Breast epithelium (tissue), 4 donors: ENCODE results near the gene DGKI. TPM values are rescaled to one million over a fixed set of nuclear protein-coding genes. Genes with fewer than 3 reads are reported as not detected.

Experiments used
- DNase-seq, 2 donors: peaks; one replicate each; pipeline ENCODE4 v3.0.0-alpha.2; 2019; ENCODE audit warnings: low spot score in 2 of 2
- H3K27ac ChIP-seq, 2 donors: fragments of 200-600 bp; sonication (generic) in 1 of 2; one replicate each; pipeline ENCODE4 v1.5.1; 2016 to 2019; ENCODE audit warnings: mild to moderate bottlenecking in 1 of 2
- H3K27me3 ChIP-seq, 2 donors: fragments of 200-600 bp; sonication (generic) in 1 of 2; one replicate each; pipeline versions ENCODE4 v1.5.1 to v1.6.0; 2017 to 2019; ENCODE audit warnings: control low read depth in 1 of 2, mild to moderate bottlenecking in 1 of 2
- H3K36me3 ChIP-seq: fragments of 200-600 bp; one replicate; pipeline ENCODE4 v1.5.1; 2019
- H3K4me1 ChIP-seq, 2 donors: fragments of 200-600 bp; sonication (generic); one replicate each; pipeline ENCODE4 v1.5.1; 2016 to 2019; ENCODE audit warnings: control low read depth in 1 of 2
- H3K4me3 ChIP-seq, 3 donors: fragments of 200-600 bp; sonication (generic); 1 replicate in 2 of 3; 2 replicates in 1 of 3; pipeline ENCODE4 v1.5.1; 2016 to 2019; ENCODE audit warnings: mild to moderate bottlenecking in 3 of 3, moderate library complexity in 2 of 3
- H3K9me3 ChIP-seq, 2 donors: fragments of 200-600 bp; sonication (generic) in 1 of 2; one replicate each; pipeline ENCODE4 v1.5.1; 2016 to 2019; ENCODE audit warnings: control low read depth in 1 of 2
- CTCF ChIP-seq, 3 donors: fragments of 450-650 bp; IDR thresholded peaks; one replicate each; pipeline ENCODE4 v1.5.1; 2016 to 2017; ENCODE audit warnings: antibody characterized with exemption in 3 of 3, mild to moderate bottlenecking in 3 of 3, moderate library complexity in 3 of 3
- POLR2A ChIP-seq: fragments of 450-650 bp; IDR thresholded peaks from one replicate; pipeline ENCODE4 v1.6.1; 2016; ENCODE audit warnings: antibody characterized with exemption, mild to moderate bottlenecking, moderate library complexity
- POLR2AphosphoS5 ChIP-seq, 3 donors: sonication (generic); formaldehyde crosslinking; IDR thresholded peaks; one replicate each; pipeline ENCODE4 v1.6.1; 2017; ENCODE audit warnings: antibody characterized with exemption in 3 of 3
- intact Hi-C: fragments of 100-400 bp; cut with DNase I; formaldehyde crosslinking; loops from one replicate; pipeline ENCODE4 v1.15.1; 2023; ENCODE audit warnings: low total_unique reads
- total RNA-seq, 3 donors: library from RNA; depleted of rRNA; stranded (reverse); fragments of >200 nt; gene quantifications; one replicate each; pipeline ENCODE4 v1.1.0, GENCODE V29; 2016

The DGKI gene
- total RNA-seq, 3 donors from 2014 or later = 2.7 to 4.1 (median 2.9) TPM

DNA sequence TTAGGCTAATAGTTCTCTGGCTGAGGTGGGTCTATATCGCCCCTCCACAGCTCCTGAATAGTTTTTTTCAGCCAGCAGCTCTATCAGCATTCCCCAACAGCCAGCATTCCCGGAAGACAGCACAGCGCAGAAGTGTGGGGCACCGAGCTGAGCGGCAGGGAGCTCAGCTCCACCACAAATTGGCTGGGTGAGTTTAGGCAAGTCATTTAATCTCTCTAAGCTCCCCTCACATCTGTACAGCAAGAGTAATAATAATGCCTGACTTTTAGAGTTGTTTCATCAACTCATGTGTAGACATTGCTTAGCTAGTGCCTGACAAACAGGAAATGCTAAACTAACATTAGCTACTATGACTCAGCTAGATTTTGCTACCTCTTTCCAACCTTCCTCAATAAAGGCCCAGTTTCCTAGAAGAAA is 255.3 kb downstream of the DGKI start:
- Histone ChIP-seq H3K9me3 (no peaks in the 10 kb centered on the region), H3K27me3 (no peaks in the 10 kb centered on the region), H3K36me3 (no peaks in the 10 kb centered on the region), H3K27ac (peak overlapping the region in 1 of 2 donors; percentile 17), H3K4me3 (no peak overlapping the region), H3K4me1 (no peaks in the 10 kb centered on the region)
- no peak for DNase-seq
- intact Hi-C loops = no loop called here
- TF ChIP-seq CTCF (IDR thresholded peaks at IDR 0.05) (no peak), POLR2A (no peak), POLR2AphosphoS5 (IDR thresholded peaks at IDR 0.05) (no peak)

DNA sequence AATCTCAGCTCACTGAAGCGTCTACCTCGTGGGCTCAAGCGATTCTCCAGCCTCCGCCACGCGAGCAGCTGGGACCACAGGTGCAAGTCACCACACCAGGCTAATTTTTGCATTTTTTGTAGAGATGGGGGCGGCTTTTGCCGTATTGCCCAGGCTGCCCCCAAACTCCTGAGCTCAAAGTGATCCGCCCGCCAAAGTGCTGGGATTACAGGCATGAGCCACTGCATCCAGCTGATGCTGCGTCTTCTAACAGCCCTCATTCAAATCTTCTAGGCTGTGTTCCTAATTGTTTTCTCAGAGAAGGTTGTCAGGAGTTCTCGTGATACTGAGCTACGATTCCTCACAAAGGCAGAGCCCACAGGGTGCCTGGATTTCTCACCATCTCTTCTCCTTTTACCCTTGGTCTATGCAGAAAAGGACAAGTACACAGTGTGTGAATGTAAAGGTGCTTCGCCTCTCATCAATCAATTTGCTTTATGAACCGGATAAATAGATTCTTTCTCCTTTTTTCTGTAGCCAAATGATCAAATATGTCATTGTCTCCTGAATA is 255.9 kb downstream of the DGKI start:
- TF ChIP-seq POLR2A = no peak
- no peak for TF ChIP-seq CTCF (IDR thresholded peaks at IDR 0.05)
- TF ChIP-seq POLR2AphosphoS5 (IDR thresholded peaks at IDR 0.05) = no peak
- H3K9me3 ChIP-seq = no peaks in the 10 kb centered on the region
- intact Hi-C loops = no loop called here
- H3K4me1 ChIP-seq = no peaks in the 10 kb centered on the region
- no peak overlapping the region for H3K4me3 ChIP-seq
- H3K36me3 ChIP-seq = no peaks in the 10 kb centered on the region
- H3K27me3 ChIP-seq = no peaks in the 10 kb centered on the region
- no peak for DNase-seq
- H3K27ac ChIP-seq = no peak overlapping the region

GRCh38 chr7:137590071-137590755 is 256.6 kb downstream of the DGKI start:
- Histone ChIP-seq H3K9me3 (no peaks in the 10 kb centered on the region), H3K36me3 (no peaks in the 10 kb centered on the region), H3K27ac (no peak overlapping the region), H3K4me3 (no peak overlapping the region), H3K27me3 (no peaks in the 10 kb centered on the region), H3K4me1 (no peaks in the 10 kb centered on the region)
- no peak for DNase-seq
- TF ChIP-seq POLR2AphosphoS5 (IDR thresholded peaks at IDR 0.05) (no peak), POLR2A (no peak), CTCF (IDR thresholded peaks at IDR 0.05) (no peak)
- intact Hi-C loops = no loop called here

GRCh38 chr7:137587326-137587725 is 259.4 kb downstream of the DGKI start:
- no peak for DNase-seq
- TF ChIP-seq POLR2AphosphoS5 (IDR thresholded peaks at IDR 0.05) = no peak
- TF ChIP-seq POLR2A = no peak
- TF ChIP-seq CTCF (IDR thresholded peaks at IDR 0.05) = no peak
- no peak overlapping the region for H3K27ac ChIP-seq

GRCh38 chr7:137585591-137585990 is 261.2 kb downstream of the DGKI start:
- intact Hi-C loops = no loop called here
- Histone ChIP-seq H3K27me3 (no peaks in the 10 kb centered on the region), H3K9me3 (no peaks in the 10 kb centered on the region), H3K4me1 (no peaks in the 10 kb centered on the region), H3K4me3 (no peak overlapping the region), H3K36me3 (no peaks in the 10 kb centered on the region), H3K27ac (no peak overlapping the region)
- no peak for TF ChIP-seq POLR2AphosphoS5 (IDR thresholded peaks at IDR 0.05)
- no peak for DNase-seq

More at GRCh38 chr7:137587326-137587725, 259.4 kb downstream of the DGKI start:
- Histone ChIP-seq H3K27me3 (no peaks in the 10 kb centered on the region), H3K4me3 (no peak overlapping the region), H3K36me3 (no peaks in the 10 kb centered on the region), H3K9me3 (no peaks in the 10 kb centered on the region), H3K4me1 (no peaks in the 10 kb centered on the region)
- intact Hi-C loops = no loop called here
